HEK293T (cell line): Measurements from ENCODE around the gene PAFAH1B2.

ENCODE experiments used
- CTCF ChIA-PET: fragments of 350-600 bp; formaldehyde crosslinking; extraction: SDS; loops from one replicate; lab custom pipeline; 2021; ENCODE audit warnings: antibody characterized with exemption, inconsistent platforms; lab: Yijun Ruan, JAX
- POLR2A ChIA-PET: fragments of 350-600 bp; formaldehyde crosslinking; extraction: SDS; loops from one replicate; lab custom pipeline; 2020; ENCODE audit warnings: antibody characterized with exemption, inconsistent platforms; lab: Yijun Ruan, JAX
- DNase-seq: peaks from one replicate; pipeline ENCODE4 v3.0.0; 2012; ENCODE audit warnings: mixed read lengths; ENCODE audit errors: extremely low spot score
- ARNT ChIP-seq: fragments of 450-650 bp; IDR thresholded peaks from 2 replicates; pipeline ENCODE4 v1.6.1; 2017; ENCODE audit warnings: mild to moderate bottlenecking
- BHLHE40 ChIP-seq: fragments of 450-650 bp; IDR thresholded peaks from 2 replicates; pipeline ENCODE4 v1.6.1; 2016; ENCODE audit warnings: mild to moderate bottlenecking, moderate library complexity, borderline replicate concordance
- CTBP1 ChIP-seq: fragments of 450-650 bp; IDR thresholded peaks from 2 replicates; pipeline ENCODE4 v1.6.1; 2016; ENCODE audit warnings: borderline replicate concordance
- ELF4 ChIP-seq: fragments of 450-650 bp; IDR thresholded peaks from 2 replicates; pipeline ENCODE4 v1.6.1; 2017; ENCODE audit warnings: antibody characterized with exemption
- FOXA1 ChIP-seq: fragments of 450-650 bp; IDR thresholded peaks from 2 replicates; pipeline ENCODE4 v1.6.1; 2016; ENCODE audit warnings: mild to moderate bottlenecking
- FOXK2 ChIP-seq: fragments of 450-650 bp; IDR thresholded peaks from 2 replicates; pipeline ENCODE4 v1.6.1; 2016; ENCODE audit warnings: mild to moderate bottlenecking
- HDGF ChIP-seq: fragments of 450-650 bp; IDR thresholded peaks from 2 replicates; pipeline ENCODE4 v1.6.1; 2017; ENCODE audit warnings: antibody characterized with exemption, borderline replicate concordance
- L3MBTL2 ChIP-seq: fragments of 450-650 bp; conservative IDR thresholded peaks from 2 replicates; pipeline ENCODE4 v1.6.1; 2016; ENCODE audit warnings: mild to moderate bottlenecking
- LEF1 ChIP-seq: fragments of 450-650 bp; IDR thresholded peaks from 2 replicates; pipeline ENCODE4 v1.6.1; 2017; ENCODE audit warnings: mild to moderate bottlenecking, borderline replicate concordance
- NFRKB ChIP-seq: fragments of 450-650 bp; IDR thresholded peaks from 2 replicates; pipeline ENCODE4 v1.6.1; 2016; ENCODE audit warnings: mild to moderate bottlenecking, moderate library complexity
- SP1 ChIP-seq: fragments of 450-650 bp; IDR thresholded peaks from 2 replicates; pipeline ENCODE4 v1.6.1; 2017
- SUZ12 ChIP-seq: fragments of 450-650 bp; IDR thresholded peaks from 2 replicates; pipeline ENCODE4 v1.6.1; 2016; ENCODE audit warnings: mild to moderate bottlenecking
- TARDBP ChIP-seq: fragments of 450-650 bp; IDR thresholded peaks from 2 replicates; pipeline ENCODE4 v1.6.1; 2016
- ZNF384 ChIP-seq: fragments of 450-650 bp; IDR thresholded peaks from 2 replicates; pipeline ENCODE4 v1.6.1; 2016
- TF ChIP-seq, protein P1 (sequence below): fragments of 450-650 bp; IDR thresholded peaks from 2 replicates; pipeline ENCODE4 v1.6.1; 2016

Gene PAFAH1B2

DNA sequence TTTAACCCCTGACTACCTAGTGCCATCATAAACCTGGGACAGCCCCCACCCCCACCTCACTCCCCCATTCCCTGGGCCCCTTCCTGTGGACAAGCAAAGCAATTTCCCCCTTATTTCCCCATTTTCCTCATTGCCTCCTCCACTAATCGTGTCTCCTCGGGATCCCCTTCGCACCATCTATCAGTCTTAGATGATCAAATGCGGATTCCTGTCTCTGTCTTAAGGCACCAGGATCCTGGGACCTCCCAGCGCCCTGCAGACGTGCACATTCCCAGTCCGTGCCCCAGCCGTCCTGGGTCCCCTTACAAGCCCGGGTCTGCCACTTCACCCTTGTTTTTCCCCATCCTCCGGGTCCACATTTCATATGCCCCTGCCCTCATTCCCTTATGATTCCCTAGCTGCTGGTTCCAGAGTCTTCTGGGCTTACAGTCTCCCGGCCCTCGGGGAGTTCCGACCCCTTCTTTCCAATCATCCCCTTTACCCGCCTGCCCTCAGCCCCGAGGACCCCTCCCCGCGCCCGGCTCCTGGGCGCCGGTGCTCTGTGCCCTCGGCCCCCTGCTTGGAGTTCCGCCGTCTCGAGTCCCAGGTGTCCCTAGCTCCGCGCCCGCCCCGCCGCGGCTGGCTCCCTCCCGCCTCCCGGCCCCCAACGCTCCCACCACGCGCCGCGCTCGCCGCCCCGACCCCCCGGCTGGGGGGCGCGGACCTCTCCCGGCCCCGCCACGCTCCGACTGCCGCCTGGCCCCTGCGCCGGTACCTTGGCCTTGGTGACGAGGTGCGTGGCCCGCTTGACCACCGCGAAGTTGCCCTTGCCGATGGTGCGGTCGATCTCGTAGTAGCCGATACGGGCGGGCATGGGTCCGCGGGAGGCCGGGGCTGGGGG is 46.5 kb upstream of the PAFAH1B2 start:
- POLR2A ChIA-PET: interaction anchor here (0.7 to 1.7 kb wide), 3 partner anchors 20 to 310 kb away, joined by 3 to 5 read pairs (median 4); partner anchors contain the start of genes PAFAH1B2 and ZPR1
- CTCF ChIA-PET: interaction anchor here (0.6 to 1.3 kb wide), 2 partner anchors 201 to 307 kb away, joined by 5 read pairs; partner anchors contain the start of gene APOA5
- TF ChIP-seq, protein P1, sequence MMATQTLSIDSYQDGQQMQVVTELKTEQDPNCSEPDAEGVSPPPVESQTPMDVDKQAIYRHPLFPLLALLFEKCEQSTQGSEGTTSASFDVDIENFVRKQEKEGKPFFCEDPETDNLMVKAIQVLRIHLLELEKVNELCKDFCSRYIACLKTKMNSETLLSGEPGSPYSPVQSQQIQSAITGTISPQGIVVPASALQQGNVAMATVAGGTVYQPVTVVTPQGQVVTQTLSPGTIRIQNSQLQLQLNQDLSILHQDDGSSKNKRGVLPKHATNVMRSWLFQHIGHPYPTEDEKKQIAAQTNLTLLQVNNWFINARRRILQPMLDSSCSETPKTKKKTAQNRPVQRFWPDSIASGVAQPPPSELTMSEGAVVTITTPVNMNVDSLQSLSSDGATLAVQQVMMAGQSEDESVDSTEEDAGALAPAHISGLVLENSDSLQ: no peak
- no peak for TF ChIP-seq LEF1
- no peak for TF ChIP-seq TARDBP
- no peak for TF ChIP-seq SP1
- TF ChIP-seq L3MBTL2: no peak
- no peak for TF ChIP-seq SUZ12
- TF ChIP-seq BHLHE40: no peak
- peak; percentile 49 for DNase-seq

DNA sequence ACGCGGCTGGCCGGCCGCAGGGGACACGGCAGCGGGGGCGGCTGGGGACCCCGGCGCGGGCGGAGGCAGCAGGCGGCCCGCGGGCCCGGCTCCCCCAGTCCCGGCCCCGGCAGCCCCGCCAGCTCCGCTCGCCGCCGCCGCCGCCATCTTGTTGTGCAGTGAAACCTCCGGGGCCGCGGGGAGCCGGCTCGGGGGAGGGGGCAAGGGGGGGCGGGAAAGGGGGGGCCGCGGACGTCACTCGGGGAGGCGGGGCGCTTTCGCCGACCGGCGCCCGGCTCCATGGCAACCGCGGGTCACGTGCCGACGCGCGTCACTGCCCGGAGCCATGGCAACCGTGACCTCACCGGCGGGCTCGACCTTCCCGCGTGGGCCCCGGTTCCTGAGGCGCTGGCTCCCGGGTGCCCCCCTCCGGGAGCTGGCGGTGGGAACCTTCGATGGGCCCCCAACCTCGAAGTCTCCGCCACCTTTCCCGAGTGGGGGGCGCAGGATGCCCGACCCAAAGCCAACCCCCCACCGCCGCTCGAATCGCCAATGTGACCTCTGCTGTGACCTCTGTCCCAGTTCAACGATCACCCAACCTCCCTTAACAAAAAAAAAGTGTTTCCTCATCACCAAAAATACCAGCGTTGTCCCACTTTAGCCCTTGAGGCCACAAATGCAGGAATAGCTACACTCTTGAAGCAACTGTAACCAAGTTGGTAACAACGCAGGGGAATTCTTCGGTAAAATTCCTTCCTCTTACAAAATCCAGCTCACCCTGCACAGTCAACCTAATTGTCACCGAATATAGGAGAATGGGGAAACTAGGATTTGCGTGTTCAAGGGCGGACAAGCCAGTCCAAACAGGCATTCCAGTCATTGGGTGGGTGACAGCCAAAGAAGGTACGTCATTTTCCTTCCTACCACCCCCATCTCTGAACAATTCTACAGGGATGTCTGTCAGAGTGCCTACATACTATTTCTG is 45.5 kb upstream of the PAFAH1B2 start, which contains the start of gene SIK3:
Gene SIK3 (minus strand): TSS at position 160 of the 964 bp plus-strand sequence. CDS start 13 bp downstream, at position 147.
- ChIA-PET POLR2A (interaction anchor here (0.6 to 1.7 kb wide), 5 partner anchors 21 to 310 kb away, joined by 3 to 5 read pairs (median 3); partner anchors contain the start of genes PAFAH1B2 and ZPR1), CTCF (interaction anchor here (0.6 to 1.5 kb wide), 5 partner anchors 24 to 308 kb away, joined by 3 to 5 read pairs (median 3); partner anchors contain the start of gene APOA5)
- DNase-seq: peak; percentile 99
- TF ChIP-seq ELF4 (no peak), ARNT (0 out of 2 replicates have a peak, but pooled peaks have one; percentile 18), SP1 (no peak), BHLHE40 (no peak), L3MBTL2 (peak; percentile 93), HDGF (0 out of 2 replicates have a peak, but pooled peaks have one; percentile 22)

DNA sequence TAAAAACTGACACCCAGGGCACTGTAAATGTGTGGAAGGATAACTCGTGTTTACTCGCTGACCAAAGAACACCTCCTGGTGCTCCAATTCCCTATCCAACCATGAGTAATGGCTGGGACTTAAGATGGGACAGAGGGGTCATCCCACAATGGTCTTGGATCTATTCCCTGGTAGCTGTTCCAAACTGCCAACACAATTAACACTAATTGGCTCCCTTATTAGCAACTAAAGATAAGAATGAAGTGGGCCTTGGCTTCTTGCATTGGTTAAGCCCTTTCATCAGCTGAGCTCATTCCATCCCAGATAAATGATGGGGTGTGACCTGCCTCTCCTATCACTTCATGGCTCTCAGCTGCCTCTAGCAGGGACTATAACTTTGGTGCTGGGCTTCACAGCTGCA is 44.4 kb upstream of the PAFAH1B2 start:
- no peak for TF ChIP-seq ZNF384
- no peak for TF ChIP-seq SP1
- TF ChIP-seq HDGF: no peak
- TF ChIP-seq ELF4: no peak
- TF ChIP-seq CTBP1: no peak
- TF ChIP-seq, protein P1: no peak
- TF ChIP-seq NFRKB: no peak
- TF ChIP-seq LEF1: no peak
- TF ChIP-seq ARNT: no peak
- TF ChIP-seq TARDBP: no peak
- no peak for TF ChIP-seq FOXK2
- TF ChIP-seq SUZ12: no peak
- ChIA-PET CTCF (interaction anchor here (0.6 to 1.5 kb wide), 5 partner anchors 17 to 119 kb away, joined by 3 read pairs; no protein-coding TSS in a partner anchor), POLR2A (interaction anchor here (1.4 kb wide), 1 partner anchor 223 kb away, joined by 3 read pairs; no protein-coding TSS in a partner anchor)
- DNase-seq: no peak

DNA sequence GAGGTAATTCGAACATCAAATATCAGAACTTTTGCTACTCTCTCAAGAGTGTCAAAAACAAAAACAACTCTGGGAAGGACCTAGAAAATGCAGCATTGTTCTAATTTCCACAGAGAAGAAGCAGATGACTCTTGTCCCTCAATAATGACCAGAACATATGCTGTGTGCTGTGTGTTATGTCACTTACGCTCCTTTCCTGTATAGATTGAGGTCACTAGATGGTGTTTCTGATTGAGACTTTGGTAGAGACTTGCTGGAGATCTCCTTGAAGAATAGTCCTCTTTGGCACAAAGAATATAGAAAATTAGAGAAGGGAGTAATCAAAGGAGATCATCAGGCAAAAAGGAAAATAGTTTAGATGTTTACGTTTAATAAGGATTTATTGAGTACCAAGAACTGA is 43.5 kb upstream of the PAFAH1B2 start:
- POLR2A ChIA-PET: no interaction called here
- no peak for TF ChIP-seq ARNT
- TF ChIP-seq L3MBTL2: no peak
- TF ChIP-seq, protein P1: no peak
- no peak for TF ChIP-seq FOXK2
- no peak for TF ChIP-seq ZNF384
- TF ChIP-seq FOXA1: no peak
- TF ChIP-seq TARDBP: no peak

DNA sequence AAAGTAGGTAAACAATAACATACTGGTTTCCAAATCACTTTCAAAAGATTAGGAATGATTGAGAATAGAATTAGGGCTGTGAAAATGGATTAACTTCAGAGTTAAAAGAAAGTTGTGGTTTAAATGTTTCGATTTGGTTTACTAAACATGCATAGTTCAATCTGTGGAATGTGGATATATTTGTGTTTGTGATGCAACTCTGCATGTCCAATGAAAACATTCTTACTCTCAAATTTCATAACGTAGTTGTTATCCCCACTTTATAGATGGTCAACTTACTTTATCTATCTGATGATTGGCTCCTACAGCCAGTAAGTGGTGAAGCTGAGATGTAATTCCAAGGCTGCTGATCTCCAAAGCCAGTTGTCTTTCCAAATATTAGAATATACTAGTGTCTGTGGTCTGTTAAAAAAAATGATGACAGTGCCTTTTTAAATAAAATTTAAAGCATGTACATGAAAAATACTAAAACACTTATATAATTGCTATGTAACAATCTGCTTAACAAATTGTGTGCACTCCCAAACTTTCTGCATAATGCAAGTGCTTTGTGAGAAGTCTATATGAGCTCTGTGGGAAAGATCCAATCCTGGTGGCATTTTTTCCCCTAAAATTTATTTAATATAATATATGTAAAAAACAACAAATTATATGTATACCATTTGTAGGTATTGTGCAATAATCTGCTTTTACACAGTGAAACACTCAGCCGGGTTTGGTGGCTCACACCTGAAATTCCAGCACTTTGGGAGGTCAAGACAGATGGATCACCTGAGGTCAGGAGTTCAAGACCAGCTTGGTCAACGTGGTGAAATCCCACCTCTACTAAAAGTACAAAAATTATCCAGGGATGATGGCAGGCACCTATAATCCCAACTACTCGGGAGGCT is 36.1 kb upstream of the PAFAH1B2 start:
- no peak for DNase-seq
- POLR2A ChIA-PET: no interaction called here
- CTCF ChIA-PET: interaction anchor here (0.5 to 1.2 kb wide), 3 partner anchors 119 to 365 kb away, joined by 3 to 5 read pairs (median 3); partner anchors contain the start of gene APOA5
- no peak for TF ChIP-seq SP1
- no peak for TF ChIP-seq NFRKB
- TF ChIP-seq CTBP1: no peak
- TF ChIP-seq HDGF: no peak
- no peak for TF ChIP-seq TARDBP
- no peak for TF ChIP-seq ELF4

More for the DNA sequence above, 43.5 kb upstream of the PAFAH1B2 start:
- no peak for DNase-seq
- CTCF ChIA-PET: no interaction called here
